NCI-H2081 treated with DMSO at 0.1 percent for 48 hours (cell line): ENCODE measurements around the gene CDH23.
"Not testable (repeated sequence)": the region's sequence is repeated elsewhere in the genome, so short reads cannot be mapped to it uniquely, and the experiment has no call there.

Source experiments
- DNase-seq: peaks from one replicate; lab custom pipeline; 2025; lab: John Stamatoyannopoulos, UW

Gene CDH23

DNA sequence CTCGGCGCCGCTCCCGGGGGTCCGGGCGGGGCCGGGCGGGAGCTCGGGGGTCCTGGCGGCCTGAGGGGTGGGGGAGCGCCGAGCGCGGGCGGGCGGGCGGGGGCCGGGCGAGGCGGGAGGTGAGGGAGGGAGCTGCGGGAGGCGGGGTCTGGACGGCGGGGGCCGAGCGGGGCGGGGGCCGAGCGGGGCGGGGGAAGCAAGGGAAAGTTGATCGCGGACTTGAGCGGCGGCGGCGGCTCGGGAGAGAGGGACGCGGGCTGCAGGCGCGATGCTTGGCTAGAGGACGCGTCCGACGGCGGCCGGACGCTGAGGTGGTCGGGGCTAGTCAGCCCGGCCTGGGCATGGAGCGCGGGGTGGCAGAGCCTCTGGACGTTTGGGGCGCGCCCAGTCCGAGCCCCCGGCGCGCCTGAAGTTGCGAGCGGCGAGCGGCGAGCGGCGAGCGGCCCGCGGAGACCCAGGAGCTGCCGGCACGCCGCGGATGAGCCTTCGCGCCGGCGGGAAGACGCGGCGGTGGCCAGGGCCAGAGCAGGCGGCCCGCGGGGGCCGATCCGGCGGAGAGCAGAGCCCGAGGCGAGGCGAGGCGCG is at the start of gene CDH23:
CDH23 (plus strand) TSS at position 210 of the 585 bp plus-strand sequence. CDS start 42,912 bp downstream, outside the sequence.
- no peak for DNase-seq

- peak; percentile 0 for DNase-seq
Observed at GRCh38 chr10:71347587-71348395, 48.9 kb upstream of the CDH23 start.

DNA sequence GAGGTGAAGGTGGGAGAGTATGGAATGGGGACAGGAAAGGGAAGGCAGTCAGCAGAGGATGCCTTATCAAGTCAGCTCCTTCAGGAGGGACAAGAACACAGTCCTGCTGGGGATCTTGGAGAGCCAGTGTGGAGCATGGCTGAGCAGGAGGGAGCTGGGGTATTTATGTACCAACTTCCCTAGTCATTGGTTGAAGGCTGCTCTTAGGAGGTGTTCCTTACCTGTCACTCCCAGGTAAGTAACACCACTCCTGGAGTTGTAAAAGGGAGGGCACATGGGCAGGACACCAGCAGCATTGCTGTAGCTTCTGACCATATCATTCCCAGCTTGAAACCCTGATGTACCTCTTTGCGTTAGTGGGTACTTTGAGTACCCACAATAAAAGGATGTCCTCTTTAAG is 47.9 kb upstream of the CDH23 start:
- no peak for DNase-seq

GRCh38 chr10:71349406-71349805 is 47.3 kb upstream of the CDH23 start:
- no peak for DNase-seq

DNA sequence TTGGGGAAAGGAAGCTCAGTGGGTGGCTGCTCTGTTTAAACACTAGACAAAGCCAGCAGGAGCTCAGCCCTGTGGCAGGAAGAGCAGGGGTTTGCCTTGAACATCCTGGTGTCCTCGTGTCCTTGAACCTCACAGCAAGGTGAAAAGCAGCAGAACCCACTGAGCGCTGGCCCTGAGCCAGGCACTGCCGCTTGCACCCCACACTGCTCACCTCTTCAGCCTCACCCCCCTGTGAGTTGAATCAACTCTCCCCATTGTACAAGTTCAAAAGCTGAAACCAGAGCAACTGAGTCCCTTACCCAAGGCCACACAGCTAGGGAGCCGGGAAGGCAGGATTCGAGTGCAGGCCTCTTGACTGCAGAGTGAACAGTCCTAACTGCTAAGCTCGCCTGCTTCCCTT is 45.6 kb upstream of the CDH23 start:
- DNase-seq = no peak

DNA sequence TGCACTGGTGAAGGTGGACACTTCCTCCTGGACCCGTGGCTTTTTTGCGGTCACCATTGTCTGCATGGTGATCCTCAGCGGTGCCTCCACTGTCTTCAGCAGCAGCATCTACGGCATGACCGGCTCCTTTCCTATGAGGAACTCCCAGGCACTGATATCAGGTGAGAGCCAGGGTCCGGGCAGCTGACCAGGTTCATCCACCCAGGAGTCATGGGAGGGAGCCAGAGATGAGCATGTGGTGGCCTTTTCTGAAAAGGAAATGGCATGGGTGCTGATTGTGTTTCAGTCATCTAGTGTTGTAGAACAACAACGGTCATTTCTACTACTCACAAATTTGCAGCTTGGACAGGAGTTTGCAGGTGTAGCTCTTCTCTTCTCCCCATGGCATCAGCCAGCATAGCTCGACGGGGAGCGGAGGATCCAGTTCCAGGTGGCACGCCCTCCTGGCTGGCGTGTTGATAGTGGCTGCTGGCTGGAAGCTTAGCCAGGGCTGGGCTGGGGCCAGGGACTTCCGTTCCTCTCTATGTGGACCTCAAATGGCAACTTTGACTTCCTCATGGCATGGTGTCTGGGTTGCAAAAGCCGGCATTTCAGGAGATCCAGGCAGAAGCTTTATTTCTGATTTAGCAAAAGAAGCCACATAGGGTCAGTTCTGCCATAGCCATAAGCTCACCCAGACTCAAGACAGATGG is 44.9 kb upstream of the CDH23 start:
- DNase-seq = no peak

- DNase-seq = no peak
Observed at GRCh38 chr10:71353639-71354038, 43.1 kb upstream of the CDH23 start.

GRCh38 chr10:71354776-71355175 is 41.9 kb upstream of the CDH23 start:
- no peak for DNase-seq

GRCh38 chr10:71355886-71356285 is 40.8 kb upstream of the CDH23 start:
- no peak for DNase-seq

- no peak for DNase-seq
Observed at GRCh38 chr10:71357792-71358265, 38.9 kb upstream of the CDH23 start.

DNA sequence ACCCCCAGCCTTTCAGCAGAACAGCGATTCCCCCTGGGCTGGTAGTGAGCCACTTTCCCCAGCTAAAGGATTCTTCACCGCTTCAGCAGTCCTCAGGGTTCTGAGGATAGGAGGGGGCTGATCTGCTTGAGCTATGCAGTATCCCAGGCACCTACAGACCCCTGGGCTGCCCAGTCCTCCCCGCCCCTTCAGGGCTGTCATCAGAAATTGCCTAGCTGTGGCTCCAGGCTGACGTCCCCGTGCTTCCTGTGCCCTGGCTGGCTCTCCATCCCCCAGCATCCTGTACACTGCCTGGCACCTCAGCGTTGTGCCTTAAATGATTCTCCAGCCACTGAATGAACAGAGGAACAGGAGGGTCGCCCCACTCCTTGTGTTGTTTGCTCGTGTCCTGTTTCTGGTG is 38.4 kb upstream of the CDH23 start:
- no peak for DNase-seq

GRCh38 chr10:71358906-71359305 is 37.8 kb upstream of the CDH23 start:
- DNase-seq = not testable (repeated sequence)

- DNase-seq = no peak
Observed at GRCh38 chr10:71359364-71360046, 37.2 kb upstream of the CDH23 start.

- DNase-seq = no peak
Observed at GRCh38 chr10:71360735-71361134, 36.0 kb upstream of the CDH23 start.

- no peak for DNase-seq
Observed at GRCh38 chr10:71361581-71361980, 35.1 kb upstream of the CDH23 start.

- no peak for DNase-seq
Observed at GRCh38 chr10:71362141-71362540, 34.6 kb upstream of the CDH23 start.

DNA sequence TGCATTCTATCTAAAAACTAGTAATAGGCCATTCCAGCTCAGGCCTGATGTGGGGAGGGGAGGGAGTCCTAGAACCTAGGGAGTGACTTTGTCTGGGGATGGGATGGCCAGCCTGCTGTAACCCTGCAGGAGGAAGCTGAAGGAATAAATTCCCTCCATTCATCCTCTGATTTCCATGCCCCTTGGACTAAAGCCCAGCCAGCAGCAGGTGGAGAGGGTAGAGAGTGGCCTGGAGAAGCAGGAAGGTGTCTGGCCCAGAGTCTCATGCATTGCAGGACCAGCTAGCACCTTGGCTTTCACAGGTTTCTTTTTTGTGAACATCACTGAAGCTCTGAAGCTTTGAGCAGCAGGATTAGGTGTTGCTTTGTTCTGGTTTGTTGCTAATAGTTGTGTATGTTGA is 32.8 kb upstream of the CDH23 start:
- no peak for DNase-seq

GRCh38 chr10:71365366-71365765 is 31.4 kb upstream of the CDH23 start:
- no peak for DNase-seq

- no peak for DNase-seq
Observed at GRCh38 chr10:71366690-71367089, 30.0 kb upstream of the CDH23 start.

DNA sequence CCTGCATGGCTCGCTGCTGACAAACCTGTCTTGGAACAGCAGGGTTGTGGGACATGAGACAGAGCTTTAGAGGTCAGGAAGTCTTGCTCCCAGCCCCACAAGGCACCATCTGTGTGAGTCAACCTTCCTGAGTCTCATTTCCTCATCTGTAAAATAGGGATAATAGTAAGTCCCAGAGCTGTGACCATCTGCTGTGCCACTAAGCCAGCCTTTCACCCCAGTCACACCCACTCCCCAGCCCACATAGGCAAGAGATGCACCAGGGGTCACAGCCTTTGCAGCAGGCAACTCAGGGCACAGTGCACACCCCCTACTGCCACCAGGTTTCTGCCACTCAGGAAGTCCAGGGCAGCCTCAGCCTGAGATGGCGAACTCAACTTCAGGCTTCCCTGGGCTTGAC is 29.4 kb upstream of the CDH23 start:
- DNase-seq = no peak

DNA sequence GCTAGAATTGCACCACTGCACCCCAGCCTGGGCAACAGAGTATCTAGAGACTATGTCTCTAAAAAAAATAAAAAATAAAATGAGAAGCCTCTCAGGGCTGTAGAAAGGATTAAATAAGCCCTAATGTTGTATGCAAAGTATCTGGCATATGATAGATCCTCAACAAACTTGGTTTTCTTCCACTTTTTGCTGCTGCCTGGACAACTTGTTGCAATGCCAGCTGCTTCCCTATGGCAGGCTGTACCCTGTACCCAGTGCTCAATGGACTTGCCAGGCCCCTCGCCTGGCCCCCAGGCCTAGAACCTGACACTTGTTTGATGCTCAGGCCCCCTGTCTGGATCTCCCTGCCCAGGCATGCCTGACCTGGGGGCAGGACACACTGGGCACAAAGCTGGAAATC is 28.5 kb upstream of the CDH23 start:
- DNase-seq = no peak

GRCh38 chr10:71368643-71369042 is 28.1 kb upstream of the CDH23 start:
- DNase-seq = no peak
